KMS-11 (cell line): ENCODE data around the gene DLG1.

Experiments
- H2AFZ ChIP-seq: fragments of 200-600 bp; sonication (generic); 2 replicates; pipeline ENCODE4 v1.6.1; 2016; ENCODE audit warnings: antibody characterized with exemption, mixed run types, low read depth
- H3K27ac ChIP-seq: fragments of 200-600 bp; sonication (generic); 2 replicates; pipeline ENCODE4 v1.6.1; 2016; ENCODE audit warnings: mild to moderate bottlenecking, mixed run types
- H3K27me3 ChIP-seq: fragments of 200-600 bp; sonication (generic); 2 replicates; pipeline ENCODE4 v1.6.1; 2017; ENCODE audit warnings: mild to moderate bottlenecking, low read depth, mixed run types, moderate library complexity; ENCODE audit not compliant: insufficient read depth
- H3K36me3 ChIP-seq: fragments of 200-600 bp; sonication (generic); 2 replicates; pipeline ENCODE4 v1.6.1; 2017; ENCODE audit warnings: mild to moderate bottlenecking, mixed run types; ENCODE audit not compliant: insufficient read depth
- H3K4me1 ChIP-seq: fragments of 200-600 bp; sonication (generic); 2 replicates; pipeline ENCODE4 v1.6.1; 2016; ENCODE audit warnings: mild to moderate bottlenecking, low read depth, mixed run types; ENCODE audit not compliant: poor library complexity, severe bottlenecking
- H3K4me2 ChIP-seq: fragments of 200-600 bp; sonication (generic); 2 replicates; pipeline ENCODE4 v1.7.0; 2016; ENCODE audit warnings: mild to moderate bottlenecking, mixed run types
- H3K4me3 ChIP-seq: fragments of 200-600 bp; sonication (generic); IDR thresholded peaks from 2 replicates; pipeline ENCODE4 v1.6.1; 2017; ENCODE audit warnings: low read depth, low read length, mixed read lengths; ENCODE audit not compliant: insufficient read depth
- H3K79me2 ChIP-seq: fragments of 200-600 bp; sonication (generic); 2 replicates; pipeline ENCODE4 v1.6.1; 2016; ENCODE audit warnings: low read depth, mixed run types; ENCODE audit not compliant: insufficient read depth
- H3K9ac ChIP-seq: fragments of 200-600 bp; sonication (generic); 2 replicates; pipeline ENCODE4 v1.6.1; 2016; ENCODE audit warnings: mild to moderate bottlenecking, mixed run types
- H4K20me1 ChIP-seq: fragments of 200-600 bp; sonication (generic); 2 replicates; pipeline ENCODE4 v1.6.1; 2016; ENCODE audit warnings: mild to moderate bottlenecking, mixed run types; ENCODE audit not compliant: insufficient read depth
- TF ChIP-seq, protein P1 (sequence below): fragments of 200-600 bp; sonication (generic); conservative IDR thresholded peaks from 2 replicates; pipeline ENCODE4 v1.6.1; 2017; ENCODE audit warnings: low read depth, mild to moderate bottlenecking, antibody characterized with exemption, low read length, moderate library complexity, mixed read lengths

The DLG1 gene

GRCh38 chr3:197006446-197006845, 292.0 kb downstream of the DLG1 start:
- Histone ChIP-seq H3K4me2 (no peak overlapping the region), H3K9ac (no peak overlapping the region)

DNA sequence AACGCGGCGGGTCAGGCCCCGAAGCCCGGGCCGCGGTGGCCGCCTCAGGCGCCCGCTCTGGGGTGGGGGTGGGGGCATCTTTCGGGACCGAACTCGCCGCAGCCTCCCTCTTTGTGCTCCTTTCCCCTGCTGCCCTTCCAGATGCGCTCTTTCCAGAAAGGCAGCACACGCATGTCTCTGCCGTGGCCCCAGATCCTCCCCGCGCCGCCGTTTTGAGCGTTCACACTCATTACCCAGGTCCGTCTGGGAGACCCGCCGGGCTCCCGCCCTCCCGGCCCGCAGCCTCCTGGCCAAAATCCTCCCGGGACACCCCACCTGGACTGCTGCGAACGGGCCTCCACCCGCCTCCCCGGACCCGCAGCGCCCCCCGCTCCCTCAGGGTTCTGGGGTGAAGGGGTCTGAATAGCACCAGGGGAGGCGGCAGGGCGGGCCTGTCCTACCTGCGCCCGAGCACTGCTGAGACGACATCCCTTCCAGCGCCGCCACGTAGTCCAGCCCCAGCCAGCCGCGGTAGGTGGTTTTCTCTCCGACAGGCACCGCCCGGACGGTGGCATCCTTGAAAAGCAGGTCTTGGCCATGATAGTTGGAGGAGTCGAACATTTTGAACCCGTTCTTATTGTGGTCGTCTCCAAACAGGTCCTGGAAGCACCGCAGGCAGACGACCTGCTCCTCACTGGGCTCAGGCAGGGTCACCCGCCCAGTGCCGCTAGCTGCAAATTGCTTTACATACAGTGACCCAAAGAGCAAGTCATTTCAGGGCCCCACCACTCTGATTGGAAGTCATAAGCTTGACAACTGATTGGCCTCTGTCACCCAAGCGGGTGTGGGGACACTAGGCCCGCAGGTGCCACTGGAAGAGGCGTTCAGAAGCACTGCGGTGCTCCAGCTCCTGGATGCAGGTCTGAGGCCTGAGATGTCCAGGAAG, 294.7 kb downstream of the DLG1 start:
- TF ChIP-seq, protein P1, sequence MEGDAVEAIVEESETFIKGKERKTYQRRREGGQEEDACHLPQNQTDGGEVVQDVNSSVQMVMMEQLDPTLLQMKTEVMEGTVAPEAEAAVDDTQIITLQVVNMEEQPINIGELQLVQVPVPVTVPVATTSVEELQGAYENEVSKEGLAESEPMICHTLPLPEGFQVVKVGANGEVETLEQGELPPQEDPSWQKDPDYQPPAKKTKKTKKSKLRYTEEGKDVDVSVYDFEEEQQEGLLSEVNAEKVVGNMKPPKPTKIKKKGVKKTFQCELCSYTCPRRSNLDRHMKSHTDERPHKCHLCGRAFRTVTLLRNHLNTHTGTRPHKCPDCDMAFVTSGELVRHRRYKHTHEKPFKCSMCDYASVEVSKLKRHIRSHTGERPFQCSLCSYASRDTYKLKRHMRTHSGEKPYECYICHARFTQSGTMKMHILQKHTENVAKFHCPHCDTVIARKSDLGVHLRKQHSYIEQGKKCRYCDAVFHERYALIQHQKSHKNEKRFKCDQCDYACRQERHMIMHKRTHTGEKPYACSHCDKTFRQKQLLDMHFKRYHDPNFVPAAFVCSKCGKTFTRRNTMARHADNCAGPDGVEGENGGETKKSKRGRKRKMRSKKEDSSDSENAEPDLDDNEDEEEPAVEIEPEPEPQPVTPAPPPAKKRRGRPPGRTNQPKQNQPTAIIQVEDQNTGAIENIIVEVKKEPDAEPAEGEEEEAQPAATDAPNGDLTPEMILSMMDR: no peak
- H3K36me3 ChIP-seq: no peaks in the 10 kb centered on the region
- H3K79me2 ChIP-seq: no peaks in the 10 kb centered on the region
- peak overlapping the region; percentile 90 for H3K4me2 ChIP-seq
- H3K27me3 ChIP-seq: no peaks in the 10 kb centered on the region
- peak overlapping the region; percentile 92 for H3K4me3 ChIP-seq
- H4K20me1 ChIP-seq: no peaks in the 10 kb centered on the region
- H3K27ac ChIP-seq: peak overlapping the region; percentile 41; the same call in 1 of the 2 replicates
- H3K9ac ChIP-seq: peak overlapping the region; percentile 80
- H3K4me1 ChIP-seq: peaks cover 7% of the 10 kb centered on the region
- H2AFZ ChIP-seq: peak overlapping the region; percentile 80; the same call in 1 of the 2 replicates

More at GRCh38 chr3:197006446-197006845, 292.0 kb downstream of the DLG1 start:
- Histone ChIP-seq H4K20me1 (no peaks in the 10 kb centered on the region), H3K79me2 (no peaks in the 10 kb centered on the region), H2AFZ (no peak overlapping the region), H3K27ac (no peak overlapping the region), H3K27me3 (no peaks in the 10 kb centered on the region), H3K4me1 (peaks cover 7% of the 10 kb centered on the region), H3K4me3 (no peak overlapping the region), H3K36me3 (no peaks in the 10 kb centered on the region)
- TF ChIP-seq, protein P1: no peak

DNA sequence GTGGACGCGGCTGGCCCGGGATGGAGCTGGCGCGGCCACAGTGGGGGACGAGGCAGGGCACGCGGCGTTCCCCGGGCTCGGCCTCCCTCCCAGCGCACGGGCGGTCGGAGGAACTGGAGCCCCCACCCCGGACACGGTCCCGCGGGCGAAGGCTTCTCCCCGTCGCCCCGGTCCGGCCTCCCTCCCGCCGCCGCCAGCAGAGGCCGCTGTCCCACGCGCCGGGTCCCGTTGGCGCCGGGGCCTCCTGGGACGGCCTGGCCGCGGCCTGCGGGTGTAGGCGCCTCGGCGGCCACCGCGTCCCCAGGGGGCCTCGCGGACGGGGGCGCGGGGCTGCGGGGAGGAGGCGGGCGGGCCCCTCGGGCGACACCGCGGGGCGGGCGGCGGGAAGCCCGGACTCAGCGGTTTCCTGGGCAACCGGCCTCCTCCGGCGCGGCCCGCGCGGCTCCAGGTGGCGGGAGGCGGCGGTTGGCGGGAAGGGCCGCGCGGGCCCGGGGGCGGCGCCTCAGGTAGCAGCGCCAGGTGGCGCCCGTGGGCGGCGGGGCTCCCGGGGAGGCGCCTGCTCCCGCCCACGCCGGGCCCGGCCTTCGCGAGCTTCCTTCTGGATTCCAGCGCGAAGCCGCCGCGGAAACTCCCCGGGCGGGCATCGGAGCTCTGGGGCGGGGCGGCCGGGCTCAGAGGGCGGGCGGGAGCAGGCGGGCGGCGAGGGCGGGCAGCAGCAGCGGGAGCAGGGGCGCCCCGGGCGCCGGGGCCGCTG, 295.5 kb downstream of the DLG1 start:
- peaks cover 7% of the 10 kb centered on the region for H3K4me1 ChIP-seq
- TF ChIP-seq, protein P1: peak; percentile 59
- H4K20me1 ChIP-seq: no peaks in the 10 kb centered on the region
- H3K27ac ChIP-seq: peak overlapping the region; percentile 16; the same call in 1 of the 2 replicates
- H3K36me3 ChIP-seq: no peaks in the 10 kb centered on the region
- H2AFZ ChIP-seq: peak overlapping the region; percentile 54
- peak overlapping the region; percentile 80; the same call in 1 of the 2 replicates for H3K9ac ChIP-seq
- H3K4me3 ChIP-seq: no peak overlapping the region
- H3K27me3 ChIP-seq: no peaks in the 10 kb centered on the region
- H3K79me2 ChIP-seq: no peaks in the 10 kb centered on the region
- H3K4me2 ChIP-seq: peak overlapping the region; percentile 43

- no peaks in the 10 kb centered on the region for H3K27me3 ChIP-seq
- no peaks in the 10 kb centered on the region for H3K36me3 ChIP-seq
- peak overlapping the region; percentile 80; the same call in 1 of the 2 replicates for H3K9ac ChIP-seq
- 0 out of 2 replicates have a peak overlapping the region, but pooled peaks have one; percentile 16 for H3K27ac ChIP-seq
- no peaks in the 10 kb centered on the region for H4K20me1 ChIP-seq
- peak overlapping the region; percentile 43 for H3K4me2 ChIP-seq
- peak overlapping the region; percentile 54 for H2AFZ ChIP-seq
- H3K4me1 ChIP-seq: peaks cover 7% of the 10 kb centered on the region
- TF ChIP-seq, protein P1: no peak; the same call in 1 of the 2 replicates
- H3K4me3 ChIP-seq: no peak overlapping the region
- no peaks in the 10 kb centered on the region for H3K79me2 ChIP-seq
Measured at GRCh38 chr3:197001972-197002700, 296.3 kb downstream of the DLG1 start.
